Astrocyte (in vitro differentiated cells and primary cell): ENCODE data around the gene TLNRD1. TPM values are rescaled to one million over a fixed set of nuclear protein-coding genes. Genes with fewer than 3 reads are reported as not detected.
A peak's percentile ranks its signal among the peaks of the same experiment; 100 is the strongest.

Source experiments
- DNase-seq: peaks from one replicate; pipeline ENCODE4 v3.0.0-alpha.2; 2010; ENCODE audit warnings: low read depth
- FAIRE-seq: peaks from 2 replicates; lab custom pipeline; 2011; peaks lifted over from hg19 to GRCh38; lab: Jason Lieb, UNC
- H2AFZ ChIP-seq: 2 replicates; pipeline ENCODE4 v1.6.0; 2012; ENCODE audit warnings: low read depth, low read length, inconsistent platforms
- H3K27ac ChIP-seq: 2 replicates; pipeline ENCODE4 v1.5.1; 2011; ENCODE audit warnings: low read depth, low read length, inconsistent platforms
- H3K27me3 ChIP-seq: 2 replicates; pipeline ENCODE4 v1.6.0; 2011; ENCODE audit warnings: low read length, inconsistent platforms; ENCODE audit not compliant: insufficient read depth
- H3K36me3 ChIP-seq: 2 replicates; pipeline ENCODE4 v1.5.1; 2011; ENCODE audit warnings: low read length, inconsistent platforms; ENCODE audit not compliant: insufficient read depth
- H3K4me1 ChIP-seq: 2 replicates; pipeline ENCODE4 v1.5.1; 2011; ENCODE audit warnings: low read length, inconsistent platforms; ENCODE audit not compliant: insufficient read depth
- H3K4me2 ChIP-seq: 2 replicates; pipeline ENCODE4 v1.6.0; 2012; ENCODE audit warnings: low read length, inconsistent platforms
- H3K4me3 ChIP-seq: 2 replicates; pipeline ENCODE4 v1.5.1; 2011; ENCODE audit warnings: low read depth, mild to moderate bottlenecking, low read length, inconsistent platforms; ENCODE audit not compliant: insufficient read depth
- H3K79me2 ChIP-seq: 2 replicates; pipeline ENCODE4 v1.6.0; 2012; ENCODE audit warnings: mild to moderate bottlenecking, low read length, inconsistent platforms; ENCODE audit not compliant: insufficient read depth
- H3K9ac ChIP-seq: 2 replicates; pipeline ENCODE4 v1.6.0; 2012; ENCODE audit warnings: mild to moderate bottlenecking, low read length, inconsistent platforms
- H3K9me3 ChIP-seq: 2 replicates; pipeline ENCODE4 v1.5.1; 2012; ENCODE audit warnings: low read depth, mild to moderate bottlenecking, low read length, inconsistent platforms; ENCODE audit not compliant: insufficient read depth
- H4K20me1 ChIP-seq: 2 replicates; pipeline ENCODE4 v1.6.0; 2012; ENCODE audit warnings: low read length, inconsistent platforms; ENCODE audit not compliant: insufficient read depth
- H3K27ac Mint-ChIP-seq: one replicate; pipeline ENCODE4 v1.8.0; 2021; ENCODE audit warnings: mild to moderate bottlenecking, mixed read lengths; ENCODE audit not compliant: unreplicated experiment
- H3K27me3 Mint-ChIP-seq: one replicate; pipeline ENCODE4 v1.8.0; 2021; ENCODE audit warnings: low read depth, mixed read lengths; ENCODE audit not compliant: unreplicated experiment
- H3K36me3 Mint-ChIP-seq: one replicate; pipeline ENCODE4 v1.8.0; 2021; ENCODE audit warnings: low read depth, mixed read lengths; ENCODE audit not compliant: unreplicated experiment
- H3K4me1 Mint-ChIP-seq: one replicate; pipeline ENCODE4 v1.8.0; 2021; ENCODE audit warnings: low read depth, mixed read lengths; ENCODE audit not compliant: unreplicated experiment
- H3K4me3 Mint-ChIP-seq: one replicate; pipeline ENCODE4 v1.8.0; 2021; ENCODE audit warnings: mild to moderate bottlenecking, moderate library complexity, mixed read lengths; ENCODE audit not compliant: unreplicated experiment
- H3K9me3 Mint-ChIP-seq: one replicate; pipeline ENCODE4 v1.8.0; 2021; ENCODE audit warnings: mild to moderate bottlenecking, mixed read lengths; ENCODE audit not compliant: unreplicated experiment
- EZH2 ChIP-seq: IDR thresholded peaks from 2 replicates; pipeline ENCODE4 v1.6.1; 2012; ENCODE audit warnings: mild to moderate bottlenecking, low read length, inconsistent platforms; ENCODE audit not compliant: insufficient read depth
- total RNA-seq: library from RNA; stranded (reverse); gene quantifications from 2 replicates; pipeline ENCODE4 v1.2.1, GENCODE V29; 2021
- TF ChIP-seq, protein P1 (sequence below): IDR thresholded peaks from 2 replicates; pipeline ENCODE4 v1.5.1; 2011; ENCODE audit warnings: low read depth, mild to moderate bottlenecking, inconsistent platforms, low read length, moderate library complexity; ENCODE audit not compliant: insufficient read depth

TLNRD1 gene
- total RNA-seq, 1 donor from 2014 or later = 24.2 TPM

DNA sequence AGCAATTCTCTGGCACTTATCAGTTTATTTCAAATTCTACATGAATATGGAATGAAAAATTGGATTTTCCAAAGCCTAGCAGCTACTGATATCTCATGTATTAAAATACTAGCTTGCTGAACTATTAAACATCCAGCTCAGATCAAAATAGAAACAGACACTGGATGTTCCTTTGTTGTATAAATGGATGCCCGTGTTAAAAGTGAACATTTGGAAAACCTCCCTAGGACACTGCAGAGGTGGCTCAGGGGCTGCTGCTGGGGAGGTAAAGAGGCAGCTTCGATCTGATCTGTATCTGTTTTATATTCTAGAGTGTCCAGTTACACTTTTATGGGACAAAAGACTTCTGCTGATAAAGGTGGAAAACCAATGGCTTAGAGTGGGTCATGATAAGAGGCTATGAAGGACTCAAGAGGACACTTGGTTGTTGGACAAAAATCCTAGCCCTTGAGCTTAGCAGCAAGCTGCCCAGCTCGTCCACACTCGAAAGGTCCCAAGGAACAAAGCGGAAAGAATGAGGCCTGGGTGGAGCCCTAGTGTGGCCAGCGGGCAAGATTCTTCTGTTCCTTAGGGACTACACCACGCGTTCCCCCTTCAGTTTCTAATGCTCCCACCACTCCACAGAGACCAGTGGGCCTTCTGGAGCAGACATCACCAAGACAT is 21.1 kb upstream of the TLNRD1 start:
- H4K20me1 ChIP-seq = peaks cover 53% of the 10 kb centered on the region
- DNase-seq = no peak
- H3K79me2 ChIP-seq = peaks cover 64% of the 10 kb centered on the region
- Mint-ChIP-seq H3K4me1 (peaks cover 22% of the 10 kb centered on the region), H3K4me3 (no peak overlapping the region), H3K27me3 (no peaks in the 10 kb centered on the region), H3K36me3 (peaks cover 17% of the 10 kb centered on the region), H3K9me3 (no peaks in the 10 kb centered on the region), H3K27ac (peak overlapping the region; percentile 84)
- no peaks in the 10 kb centered on the region for H3K27me3 ChIP-seq
- H3K36me3 ChIP-seq = peaks cover 7% of the 10 kb centered on the region
- no peak for TF ChIP-seq EZH2
- TF ChIP-seq, protein P1, sequence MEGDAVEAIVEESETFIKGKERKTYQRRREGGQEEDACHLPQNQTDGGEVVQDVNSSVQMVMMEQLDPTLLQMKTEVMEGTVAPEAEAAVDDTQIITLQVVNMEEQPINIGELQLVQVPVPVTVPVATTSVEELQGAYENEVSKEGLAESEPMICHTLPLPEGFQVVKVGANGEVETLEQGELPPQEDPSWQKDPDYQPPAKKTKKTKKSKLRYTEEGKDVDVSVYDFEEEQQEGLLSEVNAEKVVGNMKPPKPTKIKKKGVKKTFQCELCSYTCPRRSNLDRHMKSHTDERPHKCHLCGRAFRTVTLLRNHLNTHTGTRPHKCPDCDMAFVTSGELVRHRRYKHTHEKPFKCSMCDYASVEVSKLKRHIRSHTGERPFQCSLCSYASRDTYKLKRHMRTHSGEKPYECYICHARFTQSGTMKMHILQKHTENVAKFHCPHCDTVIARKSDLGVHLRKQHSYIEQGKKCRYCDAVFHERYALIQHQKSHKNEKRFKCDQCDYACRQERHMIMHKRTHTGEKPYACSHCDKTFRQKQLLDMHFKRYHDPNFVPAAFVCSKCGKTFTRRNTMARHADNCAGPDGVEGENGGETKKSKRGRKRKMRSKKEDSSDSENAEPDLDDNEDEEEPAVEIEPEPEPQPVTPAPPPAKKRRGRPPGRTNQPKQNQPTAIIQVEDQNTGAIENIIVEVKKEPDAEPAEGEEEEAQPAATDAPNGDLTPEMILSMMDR = no peak
- FAIRE-seq = no peak
- H3K9ac ChIP-seq = no peak overlapping the region
- no peak overlapping the region for H3K4me3 ChIP-seq
- H3K9me3 ChIP-seq = no peaks in the 10 kb centered on the region
- H2AFZ ChIP-seq = no peak overlapping the region
- no peak overlapping the region for H3K4me2 ChIP-seq
- H3K4me1 ChIP-seq = no peaks in the 10 kb centered on the region
- H3K27ac ChIP-seq = no peak overlapping the region

- H2AFZ ChIP-seq = no peak overlapping the region
- H3K79me2 ChIP-seq = peaks cover 73% of the 10 kb centered on the region
- no peak overlapping the region for H3K4me3 ChIP-seq
- peaks cover 59% of the 10 kb centered on the region for H4K20me1 ChIP-seq
- DNase-seq = no peak
- Mint-ChIP-seq H3K4me3 (no peak overlapping the region), H3K27ac (no peak overlapping the region), H3K36me3 (peaks cover 17% of the 10 kb centered on the region), H3K4me1 (peaks cover 20% of the 10 kb centered on the region), H3K9me3 (no peaks in the 10 kb centered on the region), H3K27me3 (no peaks in the 10 kb centered on the region)
- peaks cover 7% of the 10 kb centered on the region for H3K36me3 ChIP-seq
- TF ChIP-seq, protein P1 = no peak
- no peak for TF ChIP-seq EZH2
- H3K9me3 ChIP-seq = no peaks in the 10 kb centered on the region
- H3K27ac ChIP-seq = no peak overlapping the region
- H3K4me1 ChIP-seq = no peaks in the 10 kb centered on the region
- H3K9ac ChIP-seq = no peak overlapping the region
- no peaks in the 10 kb centered on the region for H3K27me3 ChIP-seq
- no peak overlapping the region for H3K4me2 ChIP-seq
- no peak for FAIRE-seq
Measured at GRCh38 chr15:80982205-80982604, 18.5 kb upstream of the TLNRD1 start.

DNA sequence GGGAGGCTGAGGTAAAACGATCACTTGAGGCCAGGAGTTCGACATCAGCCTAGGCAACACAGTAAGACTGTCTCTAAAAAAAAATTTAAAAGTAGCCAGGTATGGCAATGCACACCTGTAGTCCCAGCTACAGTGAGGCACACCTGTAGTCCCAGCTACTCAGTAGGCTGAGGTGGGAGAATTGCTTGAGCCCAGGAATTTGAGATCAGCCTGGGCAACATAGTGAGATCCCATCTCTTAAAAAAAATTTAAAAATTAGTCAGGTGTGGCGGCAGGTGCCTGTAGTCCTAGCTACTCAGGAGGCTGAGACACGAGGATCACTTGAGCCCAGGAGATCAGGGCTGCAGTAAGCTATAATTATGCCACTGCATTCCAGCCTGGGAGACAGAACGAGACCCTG is 17.9 kb upstream of the TLNRD1 start:
- FAIRE-seq = no peak
- H3K4me1 Mint-ChIP-seq = peaks cover 15% of the 10 kb centered on the region
- H3K4me3 Mint-ChIP-seq = no peak overlapping the region

More for the DNA sequence above, 17.9 kb upstream of the TLNRD1 start:
- Histone ChIP-seq H3K4me3 (no peak overlapping the region), H3K27ac (no peak overlapping the region), H4K20me1 (peaks cover 56% of the 10 kb centered on the region), H3K9ac (no peak overlapping the region), H3K9me3 (no peaks in the 10 kb centered on the region), H3K4me2 (no peak overlapping the region), H3K4me1 (peaks cover under 1% of the 10 kb centered on the region), H3K27me3 (no peaks in the 10 kb centered on the region), H3K79me2 (peaks cover 73% of the 10 kb centered on the region), H2AFZ (no peak overlapping the region), H3K36me3 (peaks cover 7% of the 10 kb centered on the region)
- DNase-seq = no peak
- TF ChIP-seq EZH2 = no peak
- TF ChIP-seq, protein P1 = no peak
- Mint-ChIP-seq H3K27ac (no peak overlapping the region), H3K27me3 (no peaks in the 10 kb centered on the region), H3K9me3 (no peaks in the 10 kb centered on the region), H3K36me3 (peaks cover 14% of the 10 kb centered on the region)
